ENCODE data around the gene TBX6.

DNA sequence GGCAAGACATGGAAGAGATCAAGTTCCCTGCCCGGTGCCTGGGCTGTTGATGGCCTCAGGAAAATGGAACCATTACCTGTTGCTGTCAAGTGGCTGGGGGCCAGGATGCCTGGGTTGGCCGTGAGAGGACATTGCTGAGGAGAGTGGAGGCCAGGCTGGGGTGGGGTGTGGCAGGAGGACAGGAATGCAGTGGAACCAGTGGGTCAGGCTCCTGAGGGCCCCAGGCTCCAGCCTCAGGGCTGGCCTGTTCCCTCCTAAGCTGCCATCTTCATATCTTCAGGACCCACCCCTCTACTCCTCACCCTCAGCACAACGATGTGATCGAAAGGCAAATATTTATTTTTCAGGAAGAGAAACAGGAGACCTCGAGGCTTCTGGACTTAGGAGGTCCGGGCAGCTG, 12.8 kb upstream of the TBX6 start:
- TF ChIP-seq POLR2AphosphoS5 (IDR thresholded peaks at IDR 0.05; ENCODE audit: borderline replicate concordance, low read depth, low read length) (no peak), EZH2 (IDR thresholded peaks at IDR 0.05) (no peak), FOXP2 (optimal IDR thresholded peaks at IDR 0.05; ENCODE audit: control extremely low read depth, extremely low read length, insufficient read depth) (no peak)

Data from SK-N-MC (cell line).